RWPE1 (cell line): ENCODE data around the gene APOC4.

Experiments
- CTCF ChIA-PET: fragments of 350-600 bp; sonication (Branson Sonifier 250); formaldehyde crosslinking; extraction: SDS; loops from one replicate; lab custom pipeline; 2021; lab: Yijun Ruan, JAX
- POLR2A ChIA-PET: fragments of 400-600 bp; formaldehyde crosslinking; extraction: SDS; loops from one replicate; lab custom pipeline; 2020; ENCODE audit warnings: antibody characterized with exemption; ENCODE audit not compliant: low non-redundant PET; lab: Yijun Ruan, JAX
- DNase-seq: peaks from one replicate; pipeline ENCODE4 v3.0.0; 2012; ENCODE audit warnings: low spot score
- H3K27ac ChIP-seq: fragments of 450-650 bp; 2 replicates; pipeline ENCODE4 v1.5.1; 2017
- TF ChIP-seq, protein P1 (sequence below): fragments of 450-650 bp; conservative IDR thresholded peaks from 2 replicates; pipeline ENCODE4 v1.5.1; 2017; ENCODE audit warnings: low read depth, mild to moderate bottlenecking

Gene APOC4

GRCh38 chr19:44951179-44952159 is 9.4 kb downstream of the APOC4 start:
- peak; percentile 84 for DNase-seq
- H3K27ac ChIP-seq, result peak overlapping the region; percentile 61
- ChIA-PET POLR2A (no interaction called here), CTCF (interaction anchor here (0.5 to 1.6 kb wide), 9 partner anchors 35 to 1701 kb away, joined by 3 to 9 read pairs (median 3); no protein-coding TSS in a partner anchor)
- TF ChIP-seq, protein P1, sequence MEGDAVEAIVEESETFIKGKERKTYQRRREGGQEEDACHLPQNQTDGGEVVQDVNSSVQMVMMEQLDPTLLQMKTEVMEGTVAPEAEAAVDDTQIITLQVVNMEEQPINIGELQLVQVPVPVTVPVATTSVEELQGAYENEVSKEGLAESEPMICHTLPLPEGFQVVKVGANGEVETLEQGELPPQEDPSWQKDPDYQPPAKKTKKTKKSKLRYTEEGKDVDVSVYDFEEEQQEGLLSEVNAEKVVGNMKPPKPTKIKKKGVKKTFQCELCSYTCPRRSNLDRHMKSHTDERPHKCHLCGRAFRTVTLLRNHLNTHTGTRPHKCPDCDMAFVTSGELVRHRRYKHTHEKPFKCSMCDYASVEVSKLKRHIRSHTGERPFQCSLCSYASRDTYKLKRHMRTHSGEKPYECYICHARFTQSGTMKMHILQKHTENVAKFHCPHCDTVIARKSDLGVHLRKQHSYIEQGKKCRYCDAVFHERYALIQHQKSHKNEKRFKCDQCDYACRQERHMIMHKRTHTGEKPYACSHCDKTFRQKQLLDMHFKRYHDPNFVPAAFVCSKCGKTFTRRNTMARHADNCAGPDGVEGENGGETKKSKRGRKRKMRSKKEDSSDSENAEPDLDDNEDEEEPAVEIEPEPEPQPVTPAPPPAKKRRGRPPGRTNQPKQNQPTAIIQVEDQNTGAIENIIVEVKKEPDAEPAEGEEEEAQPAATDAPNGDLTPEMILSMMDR, result peak; percentile 88

- POLR2A ChIA-PET, result interaction anchor here (0.6 to 0.7 kb wide), 2 partner anchors 55 to 65 kb away, joined by 4 to 5 read pairs; no protein-coding TSS in a partner anchor
- TF ChIP-seq, protein P1, result no peak
- CTCF ChIA-PET, result interaction anchor here (0.7 kb wide), 1 partner anchor 9 kb away, joined by 3 read pairs; no protein-coding TSS in a partner anchor
- no peak for DNase-seq
- H3K27ac ChIP-seq, result peak overlapping the region; percentile 92
These were observed 12.2 kb downstream of the APOC4 start for GRCh38 chr19:44954278-44954648.

- CTCF ChIA-PET, result interaction anchor here (0.5 to 0.7 kb wide), 3 partner anchors 9 to 49 kb away, joined by 3 read pairs; no protein-coding TSS in a partner anchor
- POLR2A ChIA-PET, result interaction anchor here (0.6 kb wide), 1 partner anchor 56 kb away, joined by 4 read pairs; no protein-coding TSS in a partner anchor
- peak; percentile 97 for DNase-seq
- TF ChIP-seq, protein P1, result no peak
- peak within 1 kb of the TSS; percentile 92 for H3K27ac ChIP-seq
These were observed 12.8 kb downstream of the APOC4 start, which contains the start of gene CLPTM1 for GRCh38 chr19:44954649-44955504. Gene CLPTM1 (plus strand): TSS chr19:44955380. CDS start chr19:44955396, 16 bp downstream.

GRCh38 chr19:44955505-44956439 is 13.7 kb downstream of the APOC4 start:
- CTCF ChIA-PET, result no interaction called here

GRCh38 chr19:44957526-44957925 is 15.5 kb downstream of the APOC4 start:
- TF ChIP-seq, protein P1, result no peak
- no peak for DNase-seq
- CTCF ChIA-PET, result no interaction called here
- POLR2A ChIA-PET, result no interaction called here
- H3K27ac ChIP-seq, result peak overlapping the region; percentile 41

More at GRCh38 chr19:44955505-44956439, 13.7 kb downstream of the APOC4 start:
- H3K27ac ChIP-seq, result peak overlapping the region; percentile 92
- POLR2A ChIA-PET, result no interaction called here
- peak; percentile 17 for DNase-seq
- TF ChIP-seq, protein P1, result no peak
